Transverse colon (tissue), 4 donors: ENCODE results near the gene OR2D2.

Source experiments
- POLR2A ChIP-seq: fragments of 450-650 bp; IDR thresholded peaks from one replicate; pipeline ENCODE4 v1.6.1; 2016; ENCODE audit warnings: antibody characterized with exemption, mild to moderate bottlenecking, moderate library complexity
- POLR2AphosphoS5 ChIP-seq, 3 donors: sonication (generic); formaldehyde crosslinking; IDR thresholded peaks; one replicate each; pipeline ENCODE4 v1.6.1; 2016; ENCODE audit warnings: antibody characterized with exemption in 3 of 3
- TF ChIP-seq, protein P1 (sequence below), 5 experiments: fragments of 200-600 bp in 3 of 5; fragments of 450-650 bp in 2 of 5; sonication (generic) in 3 of 5; IDR thresholded peaks; 1 replicate in 2 of 5; 2 replicates in 3 of 5; pipeline ENCODE4 v1.5.1; 2016 to 2017; ENCODE audit warnings: antibody characterized with exemption in 5 of 5, inconsistent platforms in 3 of 5, mild to moderate bottlenecking in 2 of 5, moderate library complexity in 1 of 5

DNA sequence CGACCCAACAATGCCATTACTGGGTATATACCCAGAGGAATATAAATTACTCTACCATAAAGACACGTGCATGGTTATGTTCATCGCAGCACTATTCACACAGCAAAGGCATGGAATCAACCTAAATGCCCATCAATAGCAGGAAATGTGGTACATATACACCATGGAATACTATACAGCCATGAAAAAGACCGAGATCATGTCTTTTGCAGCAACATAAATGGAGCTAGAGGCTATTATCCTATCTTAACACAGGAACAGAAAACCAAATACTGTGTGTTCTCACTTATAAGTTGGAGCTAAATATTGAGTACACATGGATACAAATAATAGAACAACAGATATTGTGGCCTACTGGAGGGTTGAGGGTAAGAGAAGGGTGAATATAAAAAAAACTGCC is 3.5 kb downstream of the OR2D2 start:
- no peak for TF ChIP-seq POLR2A
- TF ChIP-seq, protein P1, sequence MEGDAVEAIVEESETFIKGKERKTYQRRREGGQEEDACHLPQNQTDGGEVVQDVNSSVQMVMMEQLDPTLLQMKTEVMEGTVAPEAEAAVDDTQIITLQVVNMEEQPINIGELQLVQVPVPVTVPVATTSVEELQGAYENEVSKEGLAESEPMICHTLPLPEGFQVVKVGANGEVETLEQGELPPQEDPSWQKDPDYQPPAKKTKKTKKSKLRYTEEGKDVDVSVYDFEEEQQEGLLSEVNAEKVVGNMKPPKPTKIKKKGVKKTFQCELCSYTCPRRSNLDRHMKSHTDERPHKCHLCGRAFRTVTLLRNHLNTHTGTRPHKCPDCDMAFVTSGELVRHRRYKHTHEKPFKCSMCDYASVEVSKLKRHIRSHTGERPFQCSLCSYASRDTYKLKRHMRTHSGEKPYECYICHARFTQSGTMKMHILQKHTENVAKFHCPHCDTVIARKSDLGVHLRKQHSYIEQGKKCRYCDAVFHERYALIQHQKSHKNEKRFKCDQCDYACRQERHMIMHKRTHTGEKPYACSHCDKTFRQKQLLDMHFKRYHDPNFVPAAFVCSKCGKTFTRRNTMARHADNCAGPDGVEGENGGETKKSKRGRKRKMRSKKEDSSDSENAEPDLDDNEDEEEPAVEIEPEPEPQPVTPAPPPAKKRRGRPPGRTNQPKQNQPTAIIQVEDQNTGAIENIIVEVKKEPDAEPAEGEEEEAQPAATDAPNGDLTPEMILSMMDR (IDR thresholded peaks at IDR 0.05) = no peak
- no peak for TF ChIP-seq POLR2AphosphoS5 (IDR thresholded peaks at IDR 0.05)
